T-helper 1 cell treated with Interleukin-12 subunit alpha and Interleukin-12 subunit beta and Interleukin-4 antibody, amounts not matched to agents 30 ng/mL and 1 ng/mL, for 36 hours (primary cell): ENCODE measurements around the gene KAT8. TPM values are rescaled to one million over a fixed set of nuclear protein-coding genes. Genes with fewer than 3 reads are reported as not detected.

Experiments used
- intact Hi-C: fragments of 100-400 bp; cut with micrococcal nuclease; formaldehyde crosslinking; loops from one replicate; pipeline ENCODE4 v1.15.1; 2024
- total RNA-seq: library from RNA; stranded (reverse); gene quantifications from 2 replicates; pipeline ENCODE4 v1.2.3, GENCODE V29; 2022

KAT8 gene
- total RNA-seq, 1 donor from 2014 or later, result 53.5 TPM

DNA sequence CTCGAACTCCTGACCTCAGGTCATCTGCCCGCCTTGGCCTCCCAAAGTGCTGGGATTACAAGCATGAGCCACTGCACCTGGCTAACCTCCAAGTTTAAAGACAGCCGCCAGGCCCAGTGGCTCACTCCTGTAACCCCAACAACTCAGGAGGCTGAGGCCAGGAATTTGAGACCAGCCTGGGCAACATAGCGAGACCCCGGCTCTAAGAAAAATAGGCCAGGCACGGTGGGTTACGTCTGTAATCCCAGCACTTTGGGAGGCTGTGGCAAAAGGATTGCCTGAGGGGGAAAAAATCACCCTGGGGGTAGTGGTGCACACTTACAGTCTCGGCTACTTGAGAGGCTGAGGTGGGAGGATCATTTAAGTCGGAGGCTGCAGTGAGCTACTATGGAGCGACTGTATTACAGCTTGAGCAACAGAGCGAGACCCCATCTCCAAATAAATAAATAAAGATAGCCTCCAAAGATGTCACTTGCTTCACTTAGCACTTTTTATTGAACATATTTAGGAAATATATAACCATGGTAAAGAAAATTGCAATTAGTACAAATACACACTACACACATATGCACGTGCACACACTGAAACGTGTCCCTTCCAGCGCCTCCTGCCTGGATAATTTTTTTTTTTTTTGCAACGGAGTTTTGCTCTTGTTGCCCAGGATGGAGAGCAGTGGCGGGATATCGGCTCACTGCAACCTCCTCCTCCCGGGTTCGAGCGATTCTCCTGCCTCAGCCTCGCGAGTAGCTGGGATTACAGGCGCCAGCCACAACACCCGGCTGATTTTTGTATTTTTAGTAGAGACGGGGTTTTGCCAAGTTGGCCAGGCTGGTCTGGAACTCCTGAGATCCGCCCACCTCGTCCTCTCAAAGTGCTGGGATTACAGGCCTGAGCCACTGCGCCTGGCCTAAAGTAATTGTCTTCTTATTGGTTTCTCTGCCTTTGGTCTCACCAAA lies 10.7 kb upstream of the KAT8 start:
- intact Hi-C loops, result no loop called here

DNA sequence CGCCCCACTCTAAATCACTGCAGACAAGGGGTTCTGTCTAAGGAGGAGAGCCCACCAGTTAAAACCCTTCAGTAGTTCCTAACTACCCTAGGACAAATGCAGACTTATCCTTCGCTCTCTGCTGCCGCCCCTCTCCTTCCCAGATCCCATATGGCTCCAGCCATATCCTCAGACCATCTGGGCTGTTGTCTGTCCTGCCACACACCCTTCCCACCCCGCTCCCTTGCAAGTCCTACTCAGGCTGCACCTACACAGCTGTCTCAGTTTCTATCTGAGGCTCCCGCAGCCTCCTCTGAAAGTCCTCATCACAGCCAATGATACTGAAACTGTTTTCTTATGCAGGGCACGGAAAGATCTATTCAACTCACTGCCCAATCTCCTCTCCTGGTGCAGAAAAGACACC lies 10.0 kb upstream of the KAT8 start:
- intact Hi-C loops, result no loop called here

DNA sequence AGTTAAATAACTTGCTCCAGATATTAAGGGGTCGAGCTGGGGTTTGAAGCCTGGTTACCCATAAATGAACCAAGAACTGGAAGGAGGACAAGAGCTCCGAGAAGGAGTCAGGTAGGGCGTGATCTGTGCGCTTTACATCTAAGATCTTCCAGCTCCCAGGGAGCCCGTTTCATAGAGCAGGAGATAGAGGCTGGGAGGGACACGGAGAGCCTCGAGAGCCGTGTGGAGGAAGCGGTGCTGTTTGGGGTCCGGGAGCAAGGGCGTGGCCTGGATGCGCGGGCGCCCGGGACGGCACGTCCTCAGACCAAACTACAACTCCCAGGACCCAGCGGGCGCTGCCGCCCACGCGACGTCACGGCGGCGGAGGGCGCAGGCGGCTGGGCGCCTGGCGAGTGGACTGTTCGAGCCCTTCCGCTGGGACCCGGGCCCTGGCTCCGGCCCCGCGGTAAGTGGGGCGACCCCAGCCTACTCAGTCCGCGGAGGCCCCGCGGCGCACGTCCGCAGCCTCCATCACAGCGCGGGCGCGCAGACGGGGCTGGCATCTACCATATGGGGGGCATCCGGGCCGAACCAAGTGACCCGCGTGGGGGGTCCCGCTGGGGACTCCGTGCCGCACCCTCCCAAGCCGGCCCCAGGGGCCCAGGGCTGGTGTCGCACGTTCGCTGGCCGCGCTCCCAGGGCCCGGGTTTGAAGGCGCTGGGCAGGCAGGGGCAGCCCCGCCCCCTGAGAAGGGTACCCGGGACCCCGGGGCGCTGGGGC lies 9.2 kb upstream of the KAT8 start, which contains the start of gene BCKDK:
Gene BCKDK (plus strand): TSS at position 352 of the 759 bp plus-strand sequence. CDS start 838 bp downstream, outside the sequence.
- intact Hi-C loops, result loop anchor here (2.0 kb wide), 4 partner anchors 13 to 351 kb away; partner anchors contain the start of genes ARMC5, SETD1A and VKORC1

DNA sequence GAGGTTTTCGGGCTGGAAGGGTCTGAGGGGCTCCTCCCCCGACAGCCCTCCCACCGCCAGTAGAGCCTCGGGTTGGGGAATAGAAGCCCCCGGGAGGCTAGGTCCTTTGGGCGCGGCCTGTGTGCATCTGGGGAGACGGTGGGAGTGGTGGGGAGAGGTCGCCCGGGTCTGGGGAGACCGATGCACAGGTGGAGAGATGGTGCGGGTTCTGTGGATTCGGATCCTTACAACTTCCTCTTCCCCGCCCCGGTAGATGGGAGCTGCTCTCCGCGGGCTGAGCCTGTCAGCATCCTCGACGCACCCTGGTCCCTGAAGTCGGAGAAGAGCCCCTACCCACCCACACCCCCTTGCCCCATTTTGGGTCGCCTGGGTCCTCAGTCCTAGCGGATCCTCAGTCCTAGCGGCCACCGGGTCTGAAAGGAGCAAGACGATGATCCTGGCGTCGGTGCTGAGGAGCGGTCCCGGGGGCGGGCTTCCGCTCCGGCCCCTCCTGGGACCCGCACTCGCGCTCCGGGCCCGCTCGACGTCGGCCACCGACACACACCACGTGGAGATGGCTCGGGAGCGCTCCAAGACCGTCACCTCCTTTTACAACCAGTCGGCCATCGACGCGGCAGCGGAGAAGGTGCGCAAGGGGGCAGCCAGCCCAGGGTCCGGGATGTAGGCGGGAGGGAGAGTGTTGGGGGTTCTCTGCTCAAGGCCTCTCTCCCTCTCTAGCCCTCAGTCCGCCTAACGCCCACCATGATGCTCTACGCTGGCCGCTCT lies 8.5 kb upstream of the KAT8 start:
- intact Hi-C loops, result loop anchor here (2.0 kb wide), 4 partner anchors 14 to 350 kb away; partner anchors contain the start of genes ARMC5, SETD1A and VKORC1

DNA sequence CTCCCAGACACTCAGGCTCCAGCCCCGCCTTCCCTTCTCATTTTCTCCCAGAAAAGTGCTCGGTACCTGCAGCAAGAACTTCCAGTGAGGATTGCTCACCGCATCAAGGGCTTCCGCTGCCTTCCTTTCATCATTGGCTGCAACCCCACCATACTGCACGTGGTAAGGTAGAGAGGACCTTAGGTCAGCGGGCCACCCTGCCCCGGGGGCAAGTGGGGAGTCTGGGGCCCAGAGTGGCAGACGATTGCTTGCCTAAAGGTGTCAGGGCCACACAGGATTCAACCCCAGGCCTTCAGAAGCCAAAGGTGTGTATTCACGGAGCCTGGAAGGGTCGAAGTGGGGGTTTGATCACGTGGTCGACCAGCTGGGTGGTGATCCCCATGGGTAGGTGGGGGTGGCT lies 7.8 kb upstream of the KAT8 start:
- intact Hi-C loops, result loop anchor here (2.0 to 10.0 kb wide), 5 partner anchors 15 to 765 kb away; partner anchors contain the start of genes ARMC5, SETD1A, VKORC1 and ZNF267

DNA sequence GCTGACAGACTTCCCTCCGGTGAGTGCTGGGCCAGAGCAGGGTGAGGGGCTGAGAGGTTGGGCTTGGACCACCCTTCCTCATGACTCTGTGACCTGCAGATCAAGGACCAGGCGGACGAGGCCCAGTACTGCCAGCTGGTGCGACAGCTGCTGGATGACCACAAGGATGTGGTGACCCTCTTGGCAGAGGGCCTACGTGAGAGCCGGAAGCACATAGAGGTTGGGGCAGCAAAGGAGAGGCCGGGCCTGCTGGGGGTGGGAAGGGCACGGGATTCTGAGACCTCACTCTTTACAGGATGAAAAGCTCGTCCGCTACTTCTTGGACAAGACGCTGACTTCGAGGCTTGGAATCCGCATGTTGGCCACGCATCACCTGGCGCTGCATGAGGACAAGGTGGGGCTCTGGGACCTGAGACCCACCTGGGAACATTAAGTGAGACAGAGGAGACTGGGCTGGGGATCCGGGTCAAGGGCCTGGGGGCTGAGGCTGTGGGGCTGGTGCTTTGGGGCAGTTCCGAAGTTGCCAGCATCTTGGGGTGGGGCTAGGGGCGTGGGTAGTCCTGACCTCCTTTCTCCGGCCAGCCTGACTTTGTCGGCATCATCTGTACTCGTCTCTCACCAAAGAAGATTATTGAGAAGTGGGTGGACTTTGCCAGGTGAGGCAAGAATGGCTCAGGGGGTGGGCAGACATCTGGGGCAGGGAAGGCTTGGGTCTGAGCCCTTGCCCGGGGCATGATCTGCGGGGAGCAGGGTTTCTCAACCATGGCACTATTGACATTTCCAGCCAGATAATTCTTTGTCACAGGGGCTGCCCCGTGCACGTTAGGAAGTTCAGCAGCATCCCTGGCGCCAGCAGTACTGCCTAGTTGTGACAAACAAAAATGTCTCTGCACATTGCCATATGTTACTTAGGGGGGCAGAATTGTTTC lies 7.1 kb upstream of the KAT8 start:
- intact Hi-C loops, result loop anchor here (10.0 kb wide), 1 partner anchor 764 kb away; the partner anchor contains the start of gene ZNF267

DNA sequence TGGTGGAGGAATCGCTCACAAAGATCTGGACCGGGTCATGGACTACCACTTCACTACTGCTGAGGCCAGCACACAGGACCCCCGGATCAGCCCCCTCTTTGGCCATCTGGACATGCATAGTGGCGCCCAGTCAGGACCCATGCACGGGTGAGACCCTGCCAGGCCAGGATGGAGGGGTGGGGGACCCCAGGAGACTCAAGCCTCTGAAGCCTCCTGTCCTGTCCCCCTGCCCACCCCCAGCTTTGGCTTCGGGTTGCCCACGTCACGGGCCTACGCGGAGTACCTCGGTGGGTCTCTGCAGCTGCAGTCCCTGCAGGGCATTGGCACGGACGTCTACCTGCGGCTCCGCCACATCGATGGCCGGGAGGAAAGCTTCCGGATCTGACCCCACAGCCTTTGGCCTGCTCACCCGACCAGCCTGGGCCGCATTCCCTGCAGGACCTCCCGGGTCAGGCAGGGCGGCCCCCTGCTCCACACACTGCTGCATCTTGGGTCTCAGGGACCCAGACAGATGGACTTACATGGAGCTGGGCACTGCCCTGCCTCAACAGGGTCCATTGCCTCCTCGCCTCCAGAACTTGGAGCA lies 5.5 kb upstream of the KAT8 start:
- intact Hi-C loops, result loop anchor here (10.0 kb wide), 1 partner anchor 763 kb away; the partner anchor contains the start of gene ZNF267

DNA sequence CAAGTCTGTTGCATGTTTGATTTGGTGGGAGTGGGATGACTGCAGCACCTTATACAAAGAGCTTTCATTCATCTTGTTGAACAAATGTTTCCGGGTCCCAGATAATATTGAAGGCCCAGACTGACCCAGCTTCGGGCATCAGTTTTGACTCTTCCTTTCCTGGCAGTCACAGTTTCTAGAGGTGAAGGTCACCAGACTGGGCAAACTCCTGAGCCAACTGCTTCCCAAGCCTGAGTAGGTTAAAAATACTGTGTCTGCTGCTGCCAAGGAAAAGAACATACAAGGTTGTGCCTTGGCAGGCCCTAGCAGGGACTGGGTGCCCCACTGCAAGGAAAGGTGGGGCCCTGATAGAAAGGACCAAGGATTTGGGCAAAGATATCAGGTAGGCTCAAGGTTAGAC lies 4.8 kb upstream of the KAT8 start:
- intact Hi-C loops, result loop anchor here (10.0 kb wide), 1 partner anchor 762 kb away; the partner anchor contains the start of gene ZNF267

DNA sequence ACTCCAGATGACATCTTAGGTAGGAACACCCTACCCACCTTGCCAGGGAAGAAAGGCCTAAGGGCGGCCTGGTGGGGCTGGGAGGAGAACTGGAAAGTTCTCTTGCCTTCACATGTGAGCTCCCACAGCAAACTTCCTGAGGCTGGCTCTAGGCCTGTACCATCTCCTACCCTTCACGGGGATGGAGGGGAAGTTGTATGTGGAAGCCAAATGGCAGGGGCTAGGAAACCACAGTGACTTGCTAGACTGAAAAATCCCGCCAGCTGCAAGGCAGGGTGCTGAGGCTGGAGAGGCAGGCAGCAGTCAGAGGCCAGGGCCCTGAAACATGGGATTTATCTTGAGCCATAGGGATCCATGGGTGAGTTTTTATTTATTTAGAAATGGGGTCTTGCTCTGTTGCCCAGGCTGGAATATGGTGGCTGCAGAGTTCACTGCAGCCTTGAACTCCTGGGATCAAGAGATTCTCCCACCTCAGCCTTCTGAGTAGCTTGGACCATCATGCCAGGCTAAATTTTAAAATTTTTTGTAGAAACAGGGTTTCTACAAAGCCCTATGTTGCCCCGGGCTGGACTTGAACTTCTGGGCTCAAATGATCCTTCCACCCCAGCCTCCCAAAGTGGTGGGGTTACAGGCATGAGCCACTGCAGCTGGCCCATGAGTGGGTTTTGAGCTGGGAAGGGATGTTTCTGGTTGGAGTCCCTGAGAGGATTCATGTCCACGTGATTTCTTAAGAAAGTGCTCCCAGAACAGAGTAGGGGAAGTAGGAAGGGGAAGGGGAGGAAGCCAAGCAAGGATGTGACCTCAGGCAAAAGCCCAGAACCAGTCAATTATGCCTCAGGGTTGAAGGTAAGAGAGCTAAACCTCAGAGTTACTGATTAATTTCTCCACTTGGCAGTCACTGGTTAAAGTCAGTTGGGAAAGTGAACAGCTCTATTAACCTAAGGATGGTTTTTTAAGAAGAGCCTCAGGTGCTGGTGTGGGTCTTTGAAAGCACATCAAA lies 4.0 kb upstream of the KAT8 start:
- intact Hi-C loops, result loop anchor here (10.0 kb wide), 1 partner anchor 761 kb away; the partner anchor contains the start of gene ZNF267

DNA sequence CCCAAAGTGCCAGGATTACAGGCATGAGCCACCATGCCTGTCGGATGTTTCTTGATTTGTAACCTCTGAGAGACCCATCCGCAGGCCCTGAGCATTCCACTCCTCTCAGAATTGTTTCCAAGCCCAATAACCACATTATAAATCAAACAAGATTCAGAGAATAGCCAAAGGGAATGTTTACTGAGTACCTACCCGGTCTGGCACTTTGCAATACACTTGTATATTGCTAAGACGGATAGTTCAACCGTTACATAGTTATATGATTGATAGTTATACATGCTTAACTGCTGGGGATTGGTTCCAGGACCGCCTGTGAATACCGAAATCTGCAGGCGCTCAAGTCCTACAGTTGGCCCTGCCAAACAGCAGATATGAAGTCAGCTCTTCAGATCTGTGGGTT lies 3.0 kb upstream of the KAT8 start:
- intact Hi-C loops, result loop anchor here (10.0 kb wide), 1 partner anchor 760 kb away; the partner anchor contains the start of gene ZNF267

DNA sequence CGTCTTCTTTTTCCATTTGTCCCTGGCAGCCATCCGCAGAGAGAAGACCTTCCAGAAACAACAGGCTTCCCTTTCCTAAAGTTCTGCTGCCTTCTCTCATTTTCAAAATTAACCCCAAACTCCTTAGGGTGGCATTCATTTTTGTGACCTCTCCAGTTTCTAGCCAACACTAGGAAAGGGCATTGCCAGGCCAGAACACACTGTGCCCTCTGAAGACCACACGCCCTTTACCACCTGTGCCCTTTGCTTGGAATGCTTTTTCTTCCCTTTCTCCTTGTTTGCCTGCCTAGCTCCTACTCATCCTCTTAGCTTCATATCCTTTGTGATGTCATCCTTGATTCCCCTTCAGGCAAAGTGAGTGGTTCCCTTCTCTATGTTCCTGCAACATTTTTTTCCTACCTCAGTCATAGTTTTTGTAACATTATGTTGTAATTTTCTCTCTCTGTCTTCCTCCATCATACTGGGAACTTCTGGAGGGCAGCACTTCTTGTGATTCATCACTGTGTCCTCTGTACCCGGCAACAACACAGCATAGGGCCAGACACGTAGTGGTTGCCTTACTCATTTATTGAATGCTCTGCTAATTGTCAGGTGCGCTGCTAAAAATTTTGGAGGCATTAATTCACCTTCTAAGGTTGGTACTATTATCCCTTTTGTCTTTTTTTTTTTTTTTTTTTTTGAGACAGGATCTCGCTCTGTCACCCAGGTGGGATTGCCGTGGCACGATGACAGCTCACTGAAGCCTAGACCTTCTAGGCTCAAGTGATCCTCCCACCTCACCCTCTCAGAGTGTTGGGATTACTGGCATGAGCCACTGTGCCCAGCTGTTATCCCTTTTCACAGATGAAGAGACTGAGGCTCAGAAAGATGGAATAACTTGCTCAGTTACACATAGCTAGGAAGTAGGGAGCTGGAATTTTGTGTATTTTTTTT lies 1.0 kb downstream of the KAT8 start:
- intact Hi-C loops, result loop anchor here (1.0 to 10.0 kb wide), 3 partner anchors 121 to 756 kb away; partner anchors contain the start of gene ZNF267

DNA sequence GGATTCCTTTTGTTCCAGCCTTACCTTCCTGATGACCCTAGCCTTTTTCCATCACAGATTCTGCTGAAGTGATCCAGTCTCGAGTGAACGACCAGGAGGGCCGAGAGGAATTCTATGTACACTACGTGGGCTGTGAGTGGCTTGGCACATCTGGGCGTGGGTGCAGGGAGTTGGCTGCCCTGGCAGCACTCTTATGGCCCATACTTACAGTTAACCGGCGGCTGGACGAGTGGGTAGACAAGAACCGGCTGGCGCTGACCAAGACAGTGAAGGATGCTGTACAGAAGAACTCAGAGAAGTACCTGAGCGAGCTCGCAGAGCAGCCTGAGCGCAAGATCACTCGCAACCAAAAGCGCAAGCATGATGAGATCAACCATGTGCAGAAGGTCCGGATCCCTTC lies 2.7 kb downstream of the KAT8 start:
- intact Hi-C loops, result no loop called here

DNA sequence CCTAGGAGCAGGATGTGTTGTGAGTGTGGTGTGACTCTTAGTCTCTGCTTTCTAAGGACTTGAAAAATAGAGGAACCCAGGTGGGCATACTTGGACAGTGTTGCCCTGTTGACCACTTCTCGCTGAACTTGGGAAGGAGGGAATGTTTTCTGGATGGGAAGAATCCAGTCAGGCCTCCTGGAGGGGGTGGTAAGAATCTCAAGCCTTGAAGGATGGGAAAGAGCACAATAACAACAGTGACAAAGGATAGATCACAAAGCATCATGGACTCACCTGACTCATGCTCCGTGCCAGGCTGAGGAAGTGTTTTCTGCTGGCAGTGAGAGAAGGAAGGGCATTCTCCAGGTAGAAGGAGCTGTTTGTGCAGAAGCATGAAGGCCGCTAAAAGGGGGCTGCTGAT lies 8.4 kb downstream of the KAT8 start:
- intact Hi-C loops, result no loop called here

DNA sequence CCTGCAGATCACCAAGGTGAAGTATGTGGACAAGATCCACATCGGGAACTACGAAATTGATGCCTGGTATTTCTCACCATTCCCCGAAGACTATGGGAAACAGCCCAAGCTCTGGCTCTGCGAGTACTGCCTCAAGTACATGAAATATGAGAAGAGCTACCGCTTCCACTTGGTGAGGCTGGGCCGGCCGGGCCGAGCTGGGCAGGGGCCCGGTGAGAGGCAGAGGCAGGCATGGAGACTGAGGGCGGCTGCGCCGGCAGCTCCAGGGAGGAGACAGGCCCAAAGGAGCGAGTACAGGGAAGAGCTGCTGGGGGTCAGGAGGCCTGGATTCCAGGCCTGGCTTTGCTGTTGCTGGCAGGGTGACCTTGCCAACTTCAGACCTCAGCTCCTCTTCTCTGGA lies 9.7 kb downstream of the KAT8 start:
- intact Hi-C loops, result no loop called here

DNA sequence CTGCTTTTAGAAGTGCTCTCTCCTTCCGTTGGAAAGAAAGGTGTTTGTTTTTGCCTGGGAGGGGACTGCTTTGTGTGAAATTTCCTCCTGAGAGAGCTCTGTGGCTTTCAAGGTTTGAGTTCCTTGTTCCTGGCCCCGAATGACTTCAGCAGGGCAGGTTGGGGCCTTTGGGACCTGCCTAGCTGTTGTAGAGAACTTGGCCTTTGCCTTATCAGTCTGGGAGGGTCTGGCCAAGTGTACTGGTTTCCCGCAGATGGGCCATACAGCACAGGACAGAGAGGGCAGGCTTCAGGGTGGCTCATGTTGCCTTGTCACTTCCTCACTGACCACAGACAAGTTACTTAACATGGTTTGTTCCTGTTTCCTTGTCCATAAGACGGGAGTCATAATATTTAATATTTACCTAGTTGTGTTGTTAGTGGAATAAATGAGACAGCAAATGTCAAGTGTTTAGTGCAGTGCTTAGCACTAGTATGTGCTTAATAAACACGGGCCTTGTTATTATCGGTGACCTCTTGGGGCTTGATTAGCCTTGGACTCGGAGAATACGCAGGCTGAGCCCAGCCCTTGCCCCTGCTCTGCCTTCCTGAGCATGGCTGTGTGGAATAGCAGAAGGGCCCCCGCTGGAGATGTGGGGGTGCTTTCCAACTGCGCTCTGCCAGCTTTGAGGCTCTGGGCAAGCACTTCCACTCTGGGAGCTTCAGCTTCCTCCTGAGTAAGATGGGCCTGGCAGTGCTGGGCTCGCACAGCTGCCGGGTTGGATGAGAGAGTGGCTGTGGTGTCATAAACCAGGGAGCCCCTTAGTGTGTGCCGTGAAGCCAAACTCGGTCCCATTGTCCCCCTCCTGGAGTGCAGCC lies 11.5 kb downstream of the KAT8 start:
- intact Hi-C loops, result no loop called here
